A549 treated with RU486 at 1 μM for 4 hours (cell line): ENCODE measurements around the gene TPD52L1. TPM values are rescaled to one million over a fixed set of nuclear protein-coding genes. Genes with fewer than 3 reads are reported as not detected.

Source experiments
- total RNA-seq: library from RNA; stranded (reverse); fragments of 200-300 nt; extraction: Qiagen RNA extraction; gene quantifications from 5 replicates; pipeline ENCODE4 v1.2.3, GENCODE V29; 2022; ENCODE audit warnings: low read depth

TPD52L1 gene, protein sequence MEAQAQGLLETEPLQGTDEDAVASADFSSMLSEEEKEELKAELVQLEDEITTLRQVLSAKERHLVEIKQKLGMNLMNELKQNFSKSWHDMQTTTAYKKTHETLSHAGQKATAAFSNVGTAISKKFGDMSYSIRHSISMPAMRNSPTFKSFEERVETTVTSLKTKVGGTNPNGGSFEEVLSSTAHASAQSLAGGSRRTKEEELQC
- total RNA-seq = 43.8 to 50.6 TPM (median 47.9 TPM) in 5 replicates

DNA sequence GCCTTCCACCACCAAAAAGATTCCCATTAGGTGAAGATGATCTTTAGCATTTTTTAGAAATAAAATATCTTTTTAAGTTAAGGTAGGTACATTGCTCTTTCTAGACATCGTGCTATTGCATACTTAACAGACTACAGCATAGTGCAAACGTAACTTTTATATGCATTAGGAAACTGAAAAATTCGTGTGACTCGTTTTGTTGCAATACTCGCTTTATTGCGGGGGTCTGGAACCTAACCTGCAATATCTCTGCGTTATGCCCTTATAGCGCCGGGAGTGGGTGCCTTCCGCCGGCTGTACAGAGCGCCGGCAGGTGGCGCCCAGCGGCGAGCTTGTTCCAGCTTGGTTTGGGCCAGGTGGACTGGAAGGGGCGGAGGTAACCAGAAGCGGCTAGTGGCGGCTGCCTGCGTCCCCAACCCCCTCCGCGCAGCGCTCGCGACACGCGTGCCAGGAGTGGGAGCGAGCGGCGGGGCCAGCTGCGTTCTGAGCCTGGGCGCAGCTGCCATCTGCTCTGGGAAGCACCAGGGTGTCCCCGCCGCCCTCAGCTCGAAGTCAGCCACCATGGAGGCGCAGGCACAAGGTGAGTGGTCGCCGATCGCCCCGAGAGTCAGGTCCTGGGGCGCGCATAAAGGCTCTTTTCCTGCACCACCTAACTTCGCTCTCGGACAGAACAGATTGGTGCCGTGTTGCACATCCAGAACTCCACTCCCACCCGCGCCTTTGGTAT lies at the start of gene TPD52L1:
TSS of gene TPD52L1 (plus strand) at position 383 of the 727 bp plus-strand sequence. CDS start at position 562, 179 bp downstream.

DNA sequence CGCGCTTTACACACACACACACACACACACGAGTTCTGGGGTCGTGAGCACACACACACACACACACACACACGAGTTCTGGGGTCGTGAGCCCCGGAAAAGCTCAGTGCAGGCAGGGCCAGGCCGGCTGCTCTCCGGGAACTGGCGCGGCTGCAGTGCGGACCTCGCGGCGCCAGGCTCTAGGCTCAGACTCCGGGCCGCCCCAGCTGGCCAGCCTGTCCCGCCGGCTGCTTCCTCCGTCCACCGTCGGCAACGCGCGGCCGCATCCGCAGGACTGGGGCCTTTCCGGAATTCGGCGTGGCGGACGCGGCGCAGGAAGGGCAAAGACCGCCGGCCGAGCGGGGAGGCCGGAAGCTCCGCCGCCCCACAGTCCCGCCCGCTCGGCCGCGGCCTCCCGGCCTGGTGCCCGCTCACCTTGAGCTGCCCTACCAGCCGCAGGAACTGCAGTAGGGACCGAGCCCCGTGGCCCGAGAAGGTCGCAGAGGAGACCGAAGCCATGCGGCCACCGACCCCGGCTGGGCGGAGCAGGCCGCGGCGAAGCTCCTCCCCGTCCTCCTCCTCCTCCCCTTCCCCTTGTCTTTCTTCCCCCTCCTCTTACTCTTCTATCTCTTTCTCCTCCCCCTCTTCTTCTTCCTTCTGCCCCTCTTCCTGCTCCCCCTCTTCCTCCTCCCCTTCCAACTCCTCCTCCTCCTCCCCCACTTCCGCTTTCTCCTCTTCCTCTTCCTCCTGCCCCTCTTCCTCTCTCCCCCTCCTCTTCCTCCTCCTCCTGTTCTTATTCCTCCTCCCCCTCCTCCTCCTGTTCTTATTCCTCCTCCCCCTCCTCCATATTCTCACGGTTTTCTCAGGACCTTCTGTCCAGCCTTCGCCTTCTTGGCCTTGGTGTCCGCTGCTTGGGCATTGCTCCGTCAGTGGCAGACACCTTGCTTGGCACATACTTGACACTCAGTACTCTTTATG lies 148.1 kb downstream of the TPD52L1 start, which contains the start of gene HDDC2:
TSS of gene HDDC2 (minus strand) at position 533 of the 957 bp plus-strand sequence. CDS start at position 498, 35 bp downstream.

Other genes starting within 250 kb of the TPD52L1 start
- 4.9 to 9.5 TPM (median 6.8 TPM) in 5 replicates for gene RNF217, start 191.3 kb upstream of the TPD52L1 start, total RNA-seq
- 91.4 to 108 TPM (median 101 TPM) in 5 replicates for gene HDDC2, start 148.2 kb downstream of the TPD52L1 start, total RNA-seq